Small intestine (tissue), 7 donors: Measurements from ENCODE around the gene VEGFB. TPM values are rescaled to one million over a fixed set of nuclear protein-coding genes. Genes with fewer than 3 reads are reported as not detected.

Experiments
- DNase-seq, 2 donors: peaks; one replicate each; pipeline versions ENCODE4 v3.0.0 to v3.0.0-alpha.2; 2013
- FAIRE-seq: peaks from 2 replicates; lab custom pipeline; 2012; peaks lifted over from hg19 to GRCh38; lab: Jason Lieb, UNC
- H3K27ac ChIP-seq, 3 donors: one replicate each; pipeline ENCODE4 v1.5.1; 2013; ENCODE audit warnings: low read length in 2 of 3, mild to moderate bottlenecking in 2 of 3, control low read depth in 1 of 3, inconsistent platforms in 1 of 3, low read depth in 1 of 3, moderate library complexity in 1 of 3
- H3K27me3 ChIP-seq, 3 donors: one replicate each; pipeline ENCODE4 v1.6.1; 2013; ENCODE audit warnings: low read length in 3 of 3, inconsistent platforms in 1 of 3; ENCODE audit not compliant: control insufficient read depth in 3 of 3, insufficient read depth in 3 of 3
- H3K36me3 ChIP-seq, 3 donors: one replicate each; pipeline ENCODE4 v1.6.1; 2013; ENCODE audit warnings: low read length in 3 of 3, inconsistent platforms in 1 of 3, low read depth in 1 of 3, mild to moderate bottlenecking in 1 of 3, moderate library complexity in 1 of 3; ENCODE audit not compliant: control insufficient read depth in 3 of 3, insufficient read depth in 2 of 3
- H3K4me1 ChIP-seq, 3 donors: one replicate each; pipeline ENCODE4 v1.6.1; 2013; ENCODE audit warnings: low read length in 2 of 3, inconsistent platforms in 1 of 3, low read depth in 1 of 3, mild to moderate bottlenecking in 1 of 3, moderate library complexity in 1 of 3; ENCODE audit not compliant: control insufficient read depth in 3 of 3, insufficient read depth in 2 of 3
- H3K4me3 ChIP-seq, 3 donors: one replicate each; pipeline ENCODE4 v1.5.1; 2013; ENCODE audit warnings: low read length in 3 of 3, control low read depth in 1 of 3, inconsistent platforms in 1 of 3, low read depth in 1 of 3, mild to moderate bottlenecking in 1 of 3, moderate library complexity in 1 of 3
- H3K9me3 ChIP-seq, 2 donors: one replicate each; pipeline ENCODE4 v1.6.1; 2013; ENCODE audit warnings: low read depth in 1 of 2, low read length in 1 of 2; ENCODE audit not compliant: control insufficient read depth in 2 of 2, insufficient read depth in 1 of 2
- WGBS, 3 donors: extraction: QIAGEN DNeasy Blood & Tissue Kit; methylation state at CpG; one replicate each; pipeline ENCODE4 v1.1.7; 2013; 5-methylcytosine and 5-hydroxymethylcytosine counted together
- polyA plus RNA-seq, 4 donors: library from polyadenylated mRNA; stranded (reverse) in 3 of 4; unstranded in 1 of 4; fragments of 200-250 nt in 3 of 4; fragments of 120-200 nt in 1 of 4; gene quantifications; one replicate each; pipeline versions ENCODE4 v1.2.1 to v1.2.3, GENCODE V29; 2013
- donor health status: healthy with polysubstance abuse.
- donor health status: control.
- donor health status: control.
- donor health status: Bipolar disorder and iron deficiency.
- donor health status: healthy.

VEGFB gene
- polyA plus RNA-seq, 4 donors: 34.8 to 109 (median 48.1) TPM

DNA sequence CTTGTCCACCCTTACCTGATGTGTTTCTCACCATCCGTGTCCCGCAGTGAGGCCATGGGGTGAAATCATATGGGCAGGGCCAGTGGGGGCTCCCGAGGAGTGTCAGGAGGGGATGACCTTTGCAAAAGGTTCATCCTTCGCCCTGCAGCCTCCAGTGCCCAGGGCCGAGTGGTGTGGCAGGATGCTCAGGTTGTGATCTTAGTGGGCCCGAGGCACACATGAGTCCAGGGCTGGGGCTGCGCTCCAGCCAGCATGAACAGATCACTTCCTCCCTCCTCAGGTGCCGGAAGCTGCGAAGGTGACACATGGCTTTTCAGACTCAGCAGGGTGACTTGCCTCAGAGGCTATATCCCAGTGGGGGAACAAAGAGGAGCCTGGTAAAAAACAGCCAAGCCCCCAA is 3.7 kb downstream of the VEGFB start:
- peaks cover 0 to 57% (median 0%) of the 10 kb centered on the region in 3 donors for H3K4me1 ChIP-seq
- H3K4me3 ChIP-seq: no peak overlapping the region
- DNase-seq: no peak

DNA sequence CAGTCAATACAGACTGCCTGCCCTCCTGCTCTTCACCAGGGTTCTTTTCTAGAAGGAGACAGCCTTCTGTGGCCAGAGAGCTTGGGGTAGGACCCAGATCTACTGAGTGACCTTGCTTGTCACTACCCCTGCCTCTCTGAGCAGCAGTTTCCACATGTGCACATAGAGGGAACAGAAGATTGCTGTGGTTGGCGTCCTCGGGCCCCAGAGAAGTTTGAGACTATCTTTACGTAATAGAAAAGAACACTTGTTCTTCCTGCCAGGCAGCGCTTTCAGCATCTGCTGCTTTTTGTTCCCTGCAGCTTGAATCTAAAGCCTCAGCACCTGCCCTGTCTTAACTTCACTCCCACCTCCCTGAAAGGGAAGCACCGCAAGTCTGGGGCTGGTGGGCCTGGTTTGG is 4.6 kb downstream of the VEGFB start:
- 78 to 89% (median 80%) methylated on average over 5 of the region's 5 CpGs for WGBS, 3 donors
- Histone ChIP-seq H3K4me1 (peaks cover 0 to 52% (median 0%) of the 10 kb centered on the region in 3 donors), H3K27ac (peak overlapping the region in 1 of 3 donors; percentile 69), H3K27me3 (no peaks in the 10 kb centered on the region), H3K36me3 (peaks cover 0 to 59% (median 3%) of the 10 kb centered on the region in 3 donors), H3K9me3 (no peaks in the 10 kb centered on the region), H3K4me3 (no peak overlapping the region)
- no peak for DNase-seq
- no peak for FAIRE-seq

More for the DNA sequence above, 3.7 kb downstream of the VEGFB start:
- FAIRE-seq: no peak
- H3K36me3 ChIP-seq: peaks cover 0 to 50% (median 0%) of the 10 kb centered on the region in 3 donors
- no peaks in the 10 kb centered on the region for H3K27me3 ChIP-seq
- no peaks in the 10 kb centered on the region for H3K9me3 ChIP-seq
- peak overlapping the region; percentile 12 to 72 (median 69) for H3K27ac ChIP-seq
- 44 to 66% (median 55%) methylated on average over 9 of the region's 9 CpGs for WGBS, 3 donors

DNA sequence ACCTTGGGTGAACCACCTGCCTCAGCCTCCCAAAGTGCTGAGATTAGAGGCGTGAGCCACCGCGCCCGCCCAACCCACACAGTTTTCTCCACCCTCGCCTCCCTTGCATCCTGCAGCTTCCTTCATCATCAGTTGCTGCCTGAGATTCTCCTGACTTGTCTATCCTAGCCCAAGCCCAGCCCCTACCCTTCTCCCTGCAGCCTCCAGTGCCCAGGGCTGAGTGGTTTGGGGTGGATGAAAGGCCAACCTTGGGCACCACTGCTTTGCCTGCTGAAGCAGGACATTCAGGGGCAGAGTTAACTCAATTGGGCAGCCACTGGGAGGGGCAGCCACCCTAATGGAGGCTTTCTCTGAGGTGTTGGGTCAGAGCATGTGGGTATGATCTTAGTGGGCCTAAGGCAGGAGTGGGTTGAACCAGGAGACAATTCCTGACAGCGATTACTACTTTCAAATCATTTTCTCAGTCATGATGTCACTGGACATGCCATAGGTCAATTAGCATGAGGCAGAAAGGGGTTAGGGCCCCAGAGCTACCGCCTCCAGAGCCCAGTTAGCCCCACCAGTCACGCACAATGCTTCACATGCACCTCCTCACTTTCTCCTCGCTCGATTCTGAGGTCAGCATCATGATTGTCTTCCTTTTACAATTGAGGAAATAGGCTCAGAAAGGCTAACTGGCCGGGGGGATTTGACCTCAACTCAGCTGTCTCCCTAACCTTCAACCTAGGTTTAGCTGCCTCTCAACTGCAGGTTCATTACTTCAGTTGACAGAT is 5.5 kb downstream of the VEGFB start:
- H3K36me3 ChIP-seq: peaks cover 0 to 68% (median 5%) of the 10 kb centered on the region in 3 donors
- no peaks in the 10 kb centered on the region for H3K9me3 ChIP-seq
- peak overlapping the region; percentile 82 to 99 (median 99) for H3K27ac ChIP-seq
- peak overlapping the region in 2 of 3 donors; percentile 60 to 74 for H3K4me3 ChIP-seq
- DNase-seq (no peak), FAIRE-seq (no peak)
- 44 to 61% (median 54%) methylated on average over 11 of the region's 11 CpGs for WGBS, 3 donors
- no peaks in the 10 kb centered on the region for H3K27me3 ChIP-seq
- H3K4me1 ChIP-seq: peaks cover 0 to 54% (median 0%) of the 10 kb centered on the region in 3 donors

- 1% methylated on average over 55 to 58 of the region's 58 CpGs for WGBS, 3 donors
- DNase-seq (peak; percentile 98 to 99), FAIRE-seq (no peak)
- Histone ChIP-seq H3K27ac (peak within 1 kb of the TSS; percentile 91 to 99 (median 99)), H3K4me1 (peaks cover 0 to 54% (median 0%) of the 10 kb centered on the region in 3 donors), H3K4me3 (peak within 1 kb of the TSS; percentile 68 to 97 (median 74)), H3K36me3 (peaks cover 0 to 70% (median 5%) of the 10 kb centered on the region in 3 donors), H3K27me3 (no peaks in the 10 kb centered on the region), H3K9me3 (no peaks in the 10 kb centered on the region)
Measured at GRCh38 chr11:64240435-64241240, 6.3 kb downstream of the VEGFB start, which contains the start of gene FKBP2. FKBP2 (plus strand) TSS chr11:64241095; CDS start chr11:64242388, 1,293 bp downstream.

DNA sequence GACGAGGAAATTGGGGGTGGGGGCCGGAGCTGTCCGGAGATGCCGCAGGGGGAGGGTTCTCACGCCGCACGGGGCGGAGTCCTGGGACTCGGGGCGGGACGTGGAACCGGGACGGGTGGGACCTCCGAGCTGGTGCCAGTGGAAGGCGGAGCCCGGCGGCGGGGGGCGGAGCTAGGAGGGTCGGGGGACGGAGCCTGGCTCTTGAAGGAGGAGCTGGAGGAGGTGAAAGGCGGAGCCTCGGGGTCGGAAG is 6.8 kb downstream of the VEGFB start:
- Histone ChIP-seq H3K9me3 (no peaks in the 10 kb centered on the region), H3K36me3 (peaks cover 0 to 68% (median 5%) of the 10 kb centered on the region in 3 donors), H3K4me1 (peaks cover 0 to 50% (median 0%) of the 10 kb centered on the region in 3 donors), H3K27ac (peak overlapping the region; percentile 82 to 99 (median 99)), H3K4me3 (peak overlapping the region; percentile 38 to 74 (median 60)), H3K27me3 (no peaks in the 10 kb centered on the region)
- DNase-seq (peak; percentile 99 to 100), FAIRE-seq (no peak)
- 1 to 2% (median 1%) methylated on average over 18 to 24 of the region's 24 CpGs for WGBS, 3 donors

DNA sequence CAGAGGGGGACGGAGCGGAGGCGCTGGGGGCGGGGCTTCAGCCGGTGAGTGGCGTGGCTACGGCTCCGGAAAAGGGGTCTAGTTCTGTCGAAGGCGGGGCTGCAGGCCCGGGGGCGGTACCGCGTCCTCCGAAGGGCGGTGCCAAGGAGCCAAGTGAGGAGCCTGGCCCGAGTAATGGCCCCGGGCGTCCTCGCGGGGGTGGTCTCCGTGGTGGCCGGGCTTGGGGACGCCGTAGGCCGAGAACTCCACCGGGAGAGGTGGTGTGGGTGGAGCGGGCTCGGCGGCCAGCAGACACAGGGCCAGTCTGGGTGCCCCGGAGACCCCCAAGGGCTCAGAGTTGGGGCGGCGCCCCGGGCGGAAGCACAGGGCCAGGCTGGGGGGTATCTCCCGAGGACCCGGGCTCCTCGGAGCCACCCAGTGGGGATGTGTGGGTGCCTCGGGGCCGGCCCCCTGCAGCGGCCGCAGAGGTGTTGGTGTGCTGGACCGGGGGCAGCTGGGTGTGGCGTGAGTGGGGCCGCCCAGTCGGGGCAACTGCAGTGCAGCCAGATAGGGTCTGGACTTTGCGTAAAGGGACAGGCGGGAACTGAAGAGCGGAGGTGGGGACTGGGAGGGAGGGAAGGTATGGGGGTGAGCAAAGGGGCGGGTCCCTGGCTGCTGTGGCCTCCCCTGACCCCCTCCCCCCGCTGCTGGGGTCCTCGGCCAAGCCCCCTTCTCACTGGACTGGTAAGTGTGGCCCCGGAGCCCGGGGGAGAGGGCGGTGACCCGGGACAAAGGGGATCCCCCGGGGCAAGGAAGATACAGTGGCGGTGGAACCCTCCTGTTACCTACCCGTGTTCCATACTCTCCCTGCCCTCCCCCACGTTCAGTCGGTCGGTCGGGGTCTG is 7.3 kb downstream of the VEGFB start:
- no peaks in the 10 kb centered on the region for H3K9me3 ChIP-seq
- peaks cover 0 to 67% (median 5%) of the 10 kb centered on the region in 3 donors for H3K36me3 ChIP-seq
- WGBS, 3 donors: 0 to 1% (median 0%) methylated on average over 45 to 63 of the region's 63 CpGs
- DNase-seq (peak; percentile 68 to 82), FAIRE-seq (no peak)
- H3K4me3 ChIP-seq: peak overlapping the region; percentile 68 to 97 (median 74)
- H3K27ac ChIP-seq: peak overlapping the region; percentile 91 to 99 (median 99)
- H3K4me1 ChIP-seq: peaks cover 0 to 49% (median 0%) of the 10 kb centered on the region in 3 donors
- no peaks in the 10 kb centered on the region for H3K27me3 ChIP-seq

DNA sequence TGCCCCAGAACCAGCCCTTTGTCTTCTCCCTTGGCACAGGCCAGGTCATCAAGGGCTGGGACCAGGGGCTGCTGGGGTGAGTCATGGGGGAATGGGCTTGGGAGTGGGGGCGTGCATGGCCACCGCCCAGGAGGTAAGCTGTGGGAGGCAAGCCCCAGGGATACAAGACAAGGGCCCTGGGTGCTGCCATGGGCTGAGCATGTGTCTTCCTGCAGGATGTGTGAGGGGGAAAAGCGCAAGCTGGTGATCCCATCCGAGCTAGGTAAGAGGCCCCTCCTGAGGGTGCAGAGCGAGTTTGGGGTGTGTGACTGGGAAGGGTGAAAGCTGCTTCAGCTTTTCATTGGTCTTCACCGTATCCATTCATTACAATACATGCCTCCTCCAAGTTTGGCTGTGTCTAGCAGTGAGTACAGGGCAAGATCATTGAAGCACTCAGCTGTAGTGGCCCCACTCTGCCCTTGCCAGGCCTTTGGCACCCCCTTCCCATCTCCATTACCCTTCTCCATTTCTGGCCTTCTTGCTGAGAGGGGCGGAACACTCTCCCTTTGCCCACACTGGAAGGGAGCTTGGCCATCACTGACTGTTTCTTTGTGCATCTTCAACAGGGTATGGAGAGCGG is 9.0 kb downstream of the VEGFB start:
- H3K27ac ChIP-seq: peak overlapping the region in 2 of 3 donors; percentile 6 to 33

More for the DNA sequence above, 9.0 kb downstream of the VEGFB start:
- Histone ChIP-seq H3K4me1 (peaks cover 0 to 45% (median 0%) of the 10 kb centered on the region in 3 donors), H3K36me3 (peaks cover 0 to 51% (median 5%) of the 10 kb centered on the region in 3 donors), H3K4me3 (no peak overlapping the region), H3K27me3 (no peaks in the 10 kb centered on the region), H3K9me3 (no peaks in the 10 kb centered on the region)
- DNase-seq (no peak), FAIRE-seq (no peak)
- WGBS, 3 donors: 73 to 80% (median 80%) methylated on average over 6 to 8 of the region's 8 CpGs
